ENCODE results near the gene AFP.

DNA sequence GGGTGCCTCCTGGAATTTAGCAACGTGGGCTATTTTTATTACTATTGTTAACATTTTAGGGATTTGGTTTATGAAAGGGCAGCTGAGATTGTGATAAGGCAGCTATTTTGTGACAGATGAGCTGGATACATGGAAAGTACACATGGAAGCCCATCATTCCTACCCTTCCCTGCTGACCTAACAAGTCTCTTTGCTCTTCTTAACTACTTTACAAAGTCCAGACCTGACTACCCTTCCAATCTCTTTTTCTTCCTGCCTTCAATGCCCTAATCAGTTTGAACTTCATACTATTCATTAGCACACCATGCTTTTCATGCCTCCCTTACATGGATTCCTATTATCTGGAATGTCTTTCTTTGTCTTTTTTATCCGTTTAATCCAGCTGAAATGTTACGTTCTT, 9.4 kb upstream of the AFP start:
- TF ChIP-seq POLR2A (IDR thresholded peaks at IDR 0.05; ENCODE audit: low read length) (no peak), GATA1 (IDR thresholded peaks at IDR 0.05; ENCODE audit: low read depth, low read length) (no peak)

All from erythroblast (primary cell).